CD8-positive, alpha-beta memory T cell (primary cell): ENCODE measurements around the gene RAB18. TPM values are rescaled to one million over a fixed set of nuclear protein-coding genes. Genes with fewer than 3 reads are reported as not detected.

ENCODE experiments used
- CTCF ChIA-PET: fragments of 350-600 bp; sonication (Branson Sonifier 250); formaldehyde crosslinking; loops from one replicate; lab custom pipeline; 2021; ENCODE audit warnings: antibody characterized with exemption; lab: Charles Lee
- POLR2A ChIA-PET: fragments of 350-600 bp; sonication (Branson Sonifier 250); formaldehyde crosslinking; loops from one replicate; lab custom pipeline; 2021; ENCODE audit warnings: antibody characterized with exemption; lab: Charles Lee
- DNase-seq, 5 donors: peaks; one replicate each; pipeline versions ENCODE4 v3.0.0 to v3.0.0-alpha.2; 2020 to 2022; ENCODE audit warnings: mixed read lengths in 1 of 5
- H3K27ac ChIP-seq: one replicate; pipeline ENCODE4 v1.7.0; 2013; ENCODE audit warnings: low read depth, mild to moderate bottlenecking, low read length, moderate library complexity
- H3K27me3 ChIP-seq: 2 replicates; pipeline ENCODE4 v1.7.0; 2013; ENCODE audit warnings: low read length, mild to moderate bottlenecking; ENCODE audit not compliant: insufficient read depth, poor library complexity, severe bottlenecking
- H3K36me3 ChIP-seq: 2 replicates; pipeline ENCODE4 v1.7.0; 2013; ENCODE audit warnings: mild to moderate bottlenecking, low read length, moderate library complexity; ENCODE audit not compliant: insufficient read depth
- H3K4me1 ChIP-seq: 2 replicates; pipeline ENCODE4 v1.7.0; 2013; ENCODE audit warnings: mild to moderate bottlenecking, low read length, moderate library complexity; ENCODE audit not compliant: insufficient read depth
- H3K4me3 ChIP-seq: 2 replicates; pipeline ENCODE4 v1.7.0; 2013; ENCODE audit warnings: mild to moderate bottlenecking, low read length
- H3K9me3 ChIP-seq: 2 replicates; pipeline ENCODE4 v1.7.0; 2013; ENCODE audit warnings: mild to moderate bottlenecking, low read length
- H3K27ac Mint-ChIP-seq, 8 donors: one replicate each; pipeline ENCODE4 v1.8.0; 2020 to 2021; ENCODE audit warnings: mixed read lengths in 8 of 8, mild to moderate bottlenecking in 6 of 8, inconsistent platforms in 3 of 8, moderate library complexity in 3 of 8
- H3K27me3 Mint-ChIP-seq, 2 donors: one replicate each; pipeline ENCODE4 v1.8.0; 2020 to 2021; ENCODE audit warnings: mixed read lengths in 2 of 2, mild to moderate bottlenecking in 1 of 2, moderate library complexity in 1 of 2
- H3K36me3 Mint-ChIP-seq, 3 donors: one replicate each; pipeline ENCODE4 v1.8.0; 2020 to 2021; ENCODE audit warnings: mixed read lengths in 3 of 3, inconsistent platforms in 1 of 3, mild to moderate bottlenecking in 1 of 3
- H3K4me1 Mint-ChIP-seq, 3 donors: one replicate each; pipeline ENCODE4 v1.8.0; 2020 to 2021; ENCODE audit warnings: mixed read lengths in 3 of 3, inconsistent platforms in 1 of 3, mild to moderate bottlenecking in 1 of 3
- H3K4me3 Mint-ChIP-seq, 7 donors: one replicate each; pipeline ENCODE4 v1.8.0; 2020 to 2021; ENCODE audit warnings: mixed read lengths in 7 of 7, mild to moderate bottlenecking in 6 of 7, moderate library complexity in 4 of 7, inconsistent platforms in 2 of 7
- H3K9me3 Mint-ChIP-seq, 5 donors: one replicate each; pipeline ENCODE4 v1.8.0; 2020 to 2022; ENCODE audit warnings: mixed read lengths in 5 of 5, mild to moderate bottlenecking in 3 of 5, moderate library complexity in 2 of 5, inconsistent platforms in 1 of 5
- polyA plus RNA-seq: library from polyadenylated mRNA; unstranded; fragments of 300-500 nt; fragmentation: Illumina TruSeq; gene quantifications from one replicate; pipeline ENCODE4 v1.2.3, GENCODE V29; 2021
- total RNA-seq, 2 experiments: library from RNA; stranded (reverse); gene quantifications; one replicate each; pipeline ENCODE4 v1.2.3, GENCODE V29; 2021

The RAB18 gene
- total RNA-seq (10 to 100 TPM; 68.2 to 71.1 TPM), polyA plus RNA-seq (123 TPM)

GRCh38 chr10:27504007-27504807, at the start of gene RAB18:
TSS of gene RAB18 (plus strand) at chr10:27504304. CDS start at chr10:27504370, 66 bp downstream.
- Histone ChIP-seq H3K9me3 (no peaks in the 10 kb centered on the region), H3K4me1 (peaks cover 37% of the 10 kb centered on the region), H3K27ac (peak within 1 kb of the TSS; percentile 90), H3K36me3 (no peaks in the 10 kb centered on the region), H3K4me3 (peak within 1 kb of the TSS; percentile 66), H3K27me3 (no peaks in the 10 kb centered on the region)
- Mint-ChIP-seq H3K36me3 (peaks cover 0 to 33% (median 0%) of the 10 kb centered on the region in 3 donors), H3K27me3 (peaks cover 0 to 8% of the 10 kb centered on the region in 2 donors), H3K9me3 (peaks cover 0 to 2% (median 0%) of the 10 kb centered on the region in 5 donors), H3K27ac (peak within 1 kb of the TSS; percentile 97 to 99 (median 99)), H3K4me3 (peak within 1 kb of the TSS; percentile 95 to 100 (median 99)), H3K4me1 (peaks cover 48 to 58% (median 57%) of the 10 kb centered on the region in 3 donors)
- DNase-seq = peak; percentile 97 to 100 (median 98)
- ChIA-PET CTCF (interaction anchor here (1.4 to 2.5 kb wide), 7 partner anchors 11 to 1028 kb away, joined by 3 to 12 read pairs (median 4); partner anchors contain the start of gene WAC), POLR2A (interaction anchor here (0.5 to 1.6 kb wide), 13 partner anchors 10 to 1029 kb away, joined by 3 to 12 read pairs (median 4); partner anchors contain the start of genes ACBD5, MASTL, WAC and YME1L1)

GRCh38 chr10:27454837-27455236, 49.3 kb upstream of the RAB18 start:
- no peaks in the 10 kb centered on the region for H3K27me3 ChIP-seq
- POLR2A ChIA-PET = no interaction called here

GRCh38 chr10:27457261-27457945, 46.7 kb upstream of the RAB18 start:
- POLR2A ChIA-PET = no interaction called here
- no peaks in the 10 kb centered on the region for H3K27me3 ChIP-seq
- H3K27ac ChIP-seq = no peak overlapping the region
- H3K36me3 ChIP-seq = no peaks in the 10 kb centered on the region
- H3K4me3 ChIP-seq = no peak overlapping the region
- Mint-ChIP-seq H3K27ac (peak overlapping the region in 1 of 8 donors; percentile 20), H3K4me1 (peaks cover 6 to 8% (median 7%) of the 10 kb centered on the region in 3 donors), H3K4me3 (peak overlapping the region in 1 of 7 donors; percentile 51), H3K9me3 (no peaks in the 10 kb centered on the region), H3K36me3 (peaks cover 0 to 5% (median 0%) of the 10 kb centered on the region in 3 donors), H3K27me3 (peaks cover 3 to 21% of the 10 kb centered on the region in 2 donors)
- CTCF ChIA-PET = no interaction called here
- DNase-seq = no peak
- H3K4me1 ChIP-seq = no peaks in the 10 kb centered on the region
- H3K9me3 ChIP-seq = no peaks in the 10 kb centered on the region

More at GRCh38 chr10:27454837-27455236, 49.3 kb upstream of the RAB18 start:
- no peaks in the 10 kb centered on the region for H3K9me3 ChIP-seq
- Mint-ChIP-seq H3K36me3 (peaks cover 0 to 5% (median 0%) of the 10 kb centered on the region in 3 donors), H3K27me3 (peaks cover 3 to 21% of the 10 kb centered on the region in 2 donors), H3K4me3 (no peak overlapping the region), H3K27ac (no peak overlapping the region), H3K9me3 (no peaks in the 10 kb centered on the region), H3K4me1 (peaks cover 6 to 8% (median 7%) of the 10 kb centered on the region in 3 donors)
- CTCF ChIA-PET = no interaction called here
- no peak for DNase-seq
- H3K27ac ChIP-seq = no peak overlapping the region
- no peak overlapping the region for H3K4me3 ChIP-seq
- no peaks in the 10 kb centered on the region for H3K36me3 ChIP-seq
- no peaks in the 10 kb centered on the region for H3K4me1 ChIP-seq

- no peaks in the 10 kb centered on the region for H3K9me3 Mint-ChIP-seq
- peak overlapping the region in 1 of 7 donors; percentile 51 for H3K4me3 Mint-ChIP-seq
- H3K27me3 Mint-ChIP-seq = peaks cover 3 to 21% of the 10 kb centered on the region in 2 donors
- H3K4me1 Mint-ChIP-seq = peaks cover 7 to 9% (median 8%) of the 10 kb centered on the region in 3 donors
- peaks cover 0 to 7% (median 0%) of the 10 kb centered on the region in 3 donors for H3K36me3 Mint-ChIP-seq
- no peaks in the 10 kb centered on the region for H3K36me3 ChIP-seq
- H3K27me3 ChIP-seq = no peaks in the 10 kb centered on the region
- CTCF ChIA-PET = no interaction called here
- H3K9me3 ChIP-seq = no peaks in the 10 kb centered on the region
- no peak overlapping the region for H3K27ac ChIP-seq
- H3K27ac Mint-ChIP-seq = peak overlapping the region in 2 of 8 donors; percentile 20 to 76
- DNase-seq = no peak
- no peak overlapping the region for H3K4me3 ChIP-seq
- POLR2A ChIA-PET = no interaction called here
- H3K4me1 ChIP-seq = no peaks in the 10 kb centered on the region
These were observed 46.1 kb upstream of the RAB18 start for GRCh38 chr10:27457966-27458365.

DNA sequence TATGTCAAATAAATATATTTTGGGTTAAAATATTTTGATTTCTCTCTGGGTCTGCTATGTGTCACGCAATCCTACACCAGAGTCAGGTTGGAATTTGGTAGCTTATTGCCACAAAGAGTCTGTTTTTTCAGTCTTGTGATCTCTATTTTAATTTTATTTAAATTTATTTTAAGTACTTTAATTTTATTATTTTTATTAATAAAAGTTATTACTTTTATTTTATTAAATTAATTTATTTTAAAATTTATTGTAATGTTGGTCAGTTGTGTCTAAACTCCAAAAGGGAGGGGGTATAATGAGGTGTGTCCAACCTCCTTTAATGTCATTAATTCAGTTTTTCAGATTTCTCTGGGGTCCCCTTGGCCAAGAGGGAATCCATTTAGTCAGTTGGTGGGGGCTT, 42.8 kb upstream of the RAB18 start:
- Mint-ChIP-seq H3K36me3 (peaks cover 0 to 14% (median 0%) of the 10 kb centered on the region in 3 donors), H3K27ac (no peak overlapping the region), H3K4me1 (peaks cover 41 to 43% (median 42%) of the 10 kb centered on the region in 3 donors), H3K9me3 (no peaks in the 10 kb centered on the region), H3K4me3 (no peak overlapping the region), H3K27me3 (peaks cover 3 to 11% of the 10 kb centered on the region in 2 donors)
- DNase-seq = no peak
- ChIA-PET CTCF (interaction anchor here (1.7 kb wide), 1 partner anchor 99 kb away, joined by 3 read pairs; no protein-coding TSS in a partner anchor), POLR2A (no interaction called here)
- Histone ChIP-seq H3K27me3 (no peaks in the 10 kb centered on the region), H3K9me3 (no peaks in the 10 kb centered on the region), H3K27ac (no peak overlapping the region), H3K36me3 (no peaks in the 10 kb centered on the region), H3K4me3 (no peak overlapping the region), H3K4me1 (peaks cover 19% of the 10 kb centered on the region)

- Mint-ChIP-seq H3K36me3 (peaks cover 0 to 9% (median 0%) of the 10 kb centered on the region in 3 donors), H3K4me3 (peak overlapping the region in 1 of 7 donors; percentile 67), H3K4me1 (peaks cover 35 to 40% (median 36%) of the 10 kb centered on the region in 3 donors), H3K9me3 (no peaks in the 10 kb centered on the region), H3K27me3 (peaks cover 0 to 3% of the 10 kb centered on the region in 2 donors), H3K27ac (peak overlapping the region in 7 of 8 donors; percentile 82 to 98 (median 91))
- H3K4me3 ChIP-seq = no peak overlapping the region
- ChIA-PET CTCF (interaction anchor here (1.2 kb wide), 1 partner anchor 18 kb away, joined by 5 read pairs; no protein-coding TSS in a partner anchor), POLR2A (no interaction called here)
- no peak overlapping the region for H3K27ac ChIP-seq
- DNase-seq = no peak
- H3K4me1 ChIP-seq = peaks cover 19% of the 10 kb centered on the region
- no peaks in the 10 kb centered on the region for H3K9me3 ChIP-seq
- no peaks in the 10 kb centered on the region for H3K36me3 ChIP-seq
- no peaks in the 10 kb centered on the region for H3K27me3 ChIP-seq
These were observed 40.1 kb upstream of the RAB18 start for GRCh38 chr10:27463961-27464360.

DNA sequence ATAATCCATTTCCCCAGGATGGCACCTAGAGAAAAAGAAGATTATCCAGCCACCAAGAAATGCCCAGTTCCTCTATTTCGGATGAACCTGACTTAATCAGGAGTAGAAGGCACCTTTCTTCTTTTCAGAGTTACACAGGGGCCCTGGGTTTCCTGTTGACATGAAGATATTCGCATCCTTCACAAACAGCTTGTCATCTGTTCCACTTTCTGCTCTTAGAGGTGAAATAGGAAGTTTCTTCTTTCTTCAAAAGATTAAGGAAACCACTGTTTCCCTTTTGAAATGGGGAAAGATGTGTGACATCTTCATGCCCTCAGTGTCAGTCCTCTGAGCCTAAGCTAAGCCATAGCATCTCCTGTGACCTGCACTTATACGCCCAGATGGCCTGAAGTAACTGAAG, 39.1 kb upstream of the RAB18 start:
- peak overlapping the region in 6 of 7 donors; percentile 38 to 67 (median 64) for H3K4me3 Mint-ChIP-seq
- peaks cover 35 to 40% (median 36%) of the 10 kb centered on the region in 3 donors for H3K4me1 Mint-ChIP-seq
- Histone ChIP-seq H3K27ac (no peak overlapping the region), H3K4me3 (no peak overlapping the region), H3K36me3 (no peaks in the 10 kb centered on the region), H3K9me3 (no peaks in the 10 kb centered on the region), H3K27me3 (no peaks in the 10 kb centered on the region), H3K4me1 (peaks cover 19% of the 10 kb centered on the region)
- ChIA-PET POLR2A (interaction anchor here (1.0 kb wide), 1 partner anchor 39 kb away, joined by 3 read pairs; the partner anchor contains the start of gene RAB18), CTCF (interaction anchor here (1.1 kb wide), 1 partner anchor 19 kb away, joined by 4 read pairs; no protein-coding TSS in a partner anchor)
- peaks cover 0 to 9% (median 0%) of the 10 kb centered on the region in 3 donors for H3K36me3 Mint-ChIP-seq
- no peaks in the 10 kb centered on the region for H3K9me3 Mint-ChIP-seq
- peak in 2 of 5 donors; percentile 43 to 45 for DNase-seq
- no peaks in the 10 kb centered on the region for H3K27me3 Mint-ChIP-seq
- H3K27ac Mint-ChIP-seq = peak overlapping the region; percentile 3 to 98 (median 91)
